ENCODE data around the gene CLRN2.
"Not testable (repeated sequence)": the region's sequence is repeated elsewhere in the genome, so short reads cannot be mapped to it uniquely, and the experiment has no call there.

The CLRN2 gene

DNA sequence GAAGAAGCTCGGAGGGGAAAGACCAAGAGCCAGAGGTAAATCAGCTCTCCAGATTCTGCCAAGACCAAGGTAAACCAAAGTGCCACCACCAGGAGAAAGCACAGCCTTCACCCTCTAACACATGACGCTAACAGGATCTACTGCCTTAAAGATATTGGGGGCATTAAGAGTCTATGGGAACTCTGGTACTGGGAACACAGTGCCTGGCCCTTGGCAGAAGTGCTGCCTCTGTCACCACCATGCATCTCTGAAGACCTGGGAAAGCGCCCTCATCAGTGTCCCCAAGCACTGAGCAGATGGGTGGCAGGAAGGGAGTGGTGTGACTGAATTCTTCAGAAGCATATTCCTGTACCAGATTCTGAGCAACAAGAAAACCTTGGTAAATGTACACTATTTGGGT is 4.4 kb upstream of the CLRN2 start:
- no peak for DNase-seq

- DNase-seq: peak; percentile 33 to 43
Observed at GRCh38 chr4:17511051-17511450, 3.9 kb upstream of the CLRN2 start.

GRCh38 chr4:17511509-17511949 is 3.4 kb upstream of the CLRN2 start:
- peak in 1 of 2 donors; percentile 75 for DNase-seq

GRCh38 chr4:17511950-17512795 is 2.8 kb upstream of the CLRN2 start, which contains the start of gene QDPR:
TSS of gene QDPR (minus strand) at chr4:17512090. CDS start at chr4:17512054, 36 bp downstream.
- DNase-seq: peak; percentile 88 to 89

DNA sequence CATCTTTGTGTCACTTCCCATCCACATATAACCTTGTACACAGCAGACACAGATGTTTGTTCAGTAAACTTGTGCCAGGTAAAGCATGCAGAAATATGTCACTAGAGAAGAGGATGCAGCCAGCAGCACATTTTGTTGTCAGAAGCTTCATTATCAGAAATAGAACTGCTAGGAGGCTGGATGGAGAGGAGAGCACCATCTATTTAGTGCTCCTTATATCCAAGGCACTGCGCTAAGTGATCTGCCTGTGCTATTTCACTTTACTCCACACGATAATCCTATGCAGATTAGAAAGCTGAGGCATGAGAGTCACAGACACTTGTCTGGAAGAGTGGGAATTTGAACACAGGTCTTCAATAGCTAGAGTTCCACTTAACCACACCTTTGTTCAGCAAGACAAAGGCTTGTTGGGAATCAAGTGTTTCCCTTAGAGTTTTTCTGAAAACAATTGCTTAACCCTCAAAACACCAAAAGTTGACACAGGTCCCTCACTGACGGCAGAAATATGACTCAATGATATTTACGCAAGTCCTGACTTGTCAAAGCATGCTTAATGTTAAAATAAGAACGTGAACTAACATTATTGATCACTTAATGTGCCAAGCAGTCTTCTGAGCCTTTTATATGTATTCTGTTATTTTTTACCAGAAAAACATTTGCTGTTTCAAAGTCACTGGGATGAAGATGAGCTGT is 1.8 kb upstream of the CLRN2 start:
- peak in 1 of 2 donors; percentile 11 for DNase-seq

- peak in 1 of 2 donors; percentile 13 for DNase-seq
Observed at GRCh38 chr4:17515445-17516407, 761 bp downstream of the CLRN2 start.

- no peak for DNase-seq
Observed at GRCh38 chr4:17516980-17517379, 2.0 kb downstream of the CLRN2 start.

DNA sequence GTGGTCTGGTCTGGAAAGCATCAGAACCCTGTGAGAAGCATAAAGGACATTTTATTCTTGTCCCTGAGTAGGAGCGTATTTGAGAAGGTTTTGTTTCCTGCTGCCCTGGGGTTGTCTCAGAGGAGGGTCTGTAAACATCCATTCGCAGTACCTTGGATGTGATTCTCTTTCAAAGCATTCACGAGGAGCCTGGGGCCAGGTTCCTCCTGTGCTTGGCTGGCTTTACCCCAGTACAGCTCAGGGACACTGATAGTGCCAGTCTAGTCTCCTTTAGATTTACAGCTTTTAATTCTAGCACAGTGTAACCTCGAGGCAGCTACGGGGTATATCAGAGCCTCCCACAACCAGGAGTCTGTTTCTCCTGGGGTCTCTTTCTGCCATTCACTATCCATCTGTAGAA is 2.7 kb downstream of the CLRN2 start:
- no peak for DNase-seq

- DNase-seq: no peak
Observed at GRCh38 chr4:17521595-17521994, 6.6 kb downstream of the CLRN2 start.

- no peak for DNase-seq
Observed at GRCh38 chr4:17523662-17524061, 8.7 kb downstream of the CLRN2 start.

DNA sequence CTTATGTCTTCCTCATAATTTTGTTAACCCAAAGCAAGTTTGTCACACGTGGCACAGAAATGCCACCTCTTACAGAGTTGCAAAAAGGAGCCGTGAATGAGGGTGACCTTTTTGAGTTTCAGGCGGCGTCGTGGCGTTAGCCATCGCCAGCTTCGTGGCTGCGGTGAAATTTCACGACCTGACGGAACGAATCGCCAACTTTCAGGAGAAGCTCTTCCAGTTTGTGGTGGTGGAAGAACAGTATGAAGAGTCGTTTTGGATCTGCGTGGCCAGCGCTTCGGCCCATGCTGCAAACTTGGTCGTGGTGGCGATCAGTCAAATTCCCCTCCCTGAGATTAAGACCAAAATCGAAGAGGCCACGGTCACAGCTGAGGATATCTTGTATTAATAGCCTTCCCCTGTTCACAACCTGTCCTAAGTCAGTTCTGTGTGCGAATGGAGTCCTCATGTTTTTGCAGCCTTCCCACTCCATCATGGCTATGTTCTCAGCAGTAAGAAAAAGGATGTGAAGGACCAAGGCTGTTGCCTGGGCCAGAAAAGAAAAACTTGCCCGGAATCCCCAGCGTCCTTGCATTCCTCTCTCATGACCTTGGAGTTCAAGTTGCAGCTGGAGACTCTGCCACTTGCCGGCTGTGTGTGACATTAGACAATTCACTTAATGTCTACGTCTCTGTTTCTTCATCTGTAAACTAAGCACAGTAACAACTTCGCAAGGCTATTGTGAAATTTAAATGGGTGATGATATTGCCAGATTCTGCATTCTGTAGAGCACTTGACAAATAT is 11.9 kb downstream of the CLRN2 start:
- DNase-seq: no peak

DNA sequence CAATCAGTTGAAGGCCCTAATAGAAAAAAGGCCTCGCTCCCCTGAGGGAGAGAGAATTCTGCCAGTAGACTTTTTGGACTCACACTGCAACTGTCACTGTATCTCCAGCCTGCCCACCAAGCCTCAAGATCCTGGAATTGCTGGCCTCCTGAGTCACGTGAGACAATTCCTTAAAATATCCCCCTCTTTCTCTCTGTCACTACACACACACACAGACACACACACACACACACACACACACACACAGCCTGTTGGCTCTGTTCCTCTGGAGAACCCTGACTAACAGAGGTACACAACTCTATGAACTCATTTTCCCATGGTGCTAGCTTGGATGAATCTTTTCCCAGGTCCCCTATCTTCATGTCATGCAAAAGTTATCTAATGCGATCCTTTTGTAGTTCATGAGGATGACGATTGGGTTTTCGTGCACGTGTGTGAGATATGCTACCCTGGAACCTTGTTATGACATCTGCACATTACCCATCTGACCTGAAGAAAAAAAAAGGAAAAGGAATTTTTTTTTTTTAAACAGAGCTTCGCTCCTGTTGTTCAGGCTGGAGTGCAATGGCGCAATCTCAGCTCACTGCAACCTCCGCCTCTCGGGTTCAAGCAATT is 13.7 kb downstream of the CLRN2 start:
- DNase-seq: no peak

GRCh38 chr4:17531538-17532285 is 16.7 kb downstream of the CLRN2 start:
- DNase-seq: no peak

DNA sequence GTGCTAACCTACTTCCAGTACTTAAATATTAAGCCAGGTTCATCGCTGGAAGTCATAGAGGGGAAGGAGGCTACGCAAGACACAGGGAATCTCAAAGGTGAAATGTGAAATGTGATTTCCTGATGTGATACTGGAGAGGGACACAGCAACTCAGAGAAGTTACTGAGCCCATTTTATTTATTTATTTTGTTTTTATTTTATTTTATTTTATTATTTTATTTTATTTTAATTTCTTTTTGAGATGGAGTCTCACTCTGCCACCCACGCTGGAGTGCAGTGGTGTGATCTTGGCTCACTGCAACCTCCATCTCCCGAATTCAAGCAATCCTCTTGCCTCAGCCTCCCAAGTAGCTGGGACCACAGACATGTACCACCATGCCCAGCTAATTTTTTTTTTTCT is 19.7 kb downstream of the CLRN2 start:
- no peak for DNase-seq

GRCh38 chr4:17535242-17535641 is 20.3 kb downstream of the CLRN2 start:
- DNase-seq: no peak

GRCh38 chr4:17535906-17536305 is 20.9 kb downstream of the CLRN2 start:
- no peak for DNase-seq

GRCh38 chr4:17537060-17537459 is 22.1 kb downstream of the CLRN2 start:
- DNase-seq: not testable (repeated sequence)

DNA sequence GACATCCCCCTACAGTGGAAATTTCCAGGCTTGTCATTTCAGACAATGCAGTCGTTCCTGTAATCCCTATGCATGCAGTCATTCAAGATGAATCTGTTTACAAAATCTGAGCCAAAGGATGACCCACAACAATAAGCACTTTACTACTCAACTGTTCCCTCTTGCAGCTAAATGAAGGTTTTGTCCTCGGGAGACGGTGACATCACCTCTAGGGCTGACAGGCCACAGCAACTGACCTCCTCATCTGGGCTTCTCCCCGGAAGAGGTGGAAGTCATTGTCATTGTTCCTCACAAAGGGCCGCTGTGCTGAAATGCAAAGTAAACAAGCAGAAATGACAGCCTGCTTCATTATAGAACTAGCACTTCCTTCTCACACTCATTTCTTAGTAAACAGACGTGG is 29.2 kb downstream of the CLRN2 start:
- peak; percentile 86 to 98 for DNase-seq

DNA sequence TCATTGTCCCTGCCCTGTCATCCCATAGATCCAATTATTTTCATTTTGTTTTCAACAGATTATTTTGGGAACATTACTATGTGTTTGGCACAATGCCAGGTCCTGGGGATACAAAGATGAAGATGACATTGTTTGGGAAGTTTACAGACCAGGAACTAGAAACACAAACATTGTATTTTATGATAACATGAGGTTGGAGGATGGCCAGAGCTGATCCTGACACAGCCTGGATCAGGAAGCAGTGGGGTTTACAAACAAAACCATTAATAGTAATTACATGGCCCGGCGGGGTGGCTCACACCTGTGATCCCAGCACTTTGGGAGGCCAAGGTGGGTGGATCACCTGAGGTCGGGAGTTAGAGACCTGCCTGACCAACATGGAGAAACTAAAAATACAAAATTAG is 29.9 kb downstream of the CLRN2 start:
- peak; percentile 21 to 83 for DNase-seq

DNA sequence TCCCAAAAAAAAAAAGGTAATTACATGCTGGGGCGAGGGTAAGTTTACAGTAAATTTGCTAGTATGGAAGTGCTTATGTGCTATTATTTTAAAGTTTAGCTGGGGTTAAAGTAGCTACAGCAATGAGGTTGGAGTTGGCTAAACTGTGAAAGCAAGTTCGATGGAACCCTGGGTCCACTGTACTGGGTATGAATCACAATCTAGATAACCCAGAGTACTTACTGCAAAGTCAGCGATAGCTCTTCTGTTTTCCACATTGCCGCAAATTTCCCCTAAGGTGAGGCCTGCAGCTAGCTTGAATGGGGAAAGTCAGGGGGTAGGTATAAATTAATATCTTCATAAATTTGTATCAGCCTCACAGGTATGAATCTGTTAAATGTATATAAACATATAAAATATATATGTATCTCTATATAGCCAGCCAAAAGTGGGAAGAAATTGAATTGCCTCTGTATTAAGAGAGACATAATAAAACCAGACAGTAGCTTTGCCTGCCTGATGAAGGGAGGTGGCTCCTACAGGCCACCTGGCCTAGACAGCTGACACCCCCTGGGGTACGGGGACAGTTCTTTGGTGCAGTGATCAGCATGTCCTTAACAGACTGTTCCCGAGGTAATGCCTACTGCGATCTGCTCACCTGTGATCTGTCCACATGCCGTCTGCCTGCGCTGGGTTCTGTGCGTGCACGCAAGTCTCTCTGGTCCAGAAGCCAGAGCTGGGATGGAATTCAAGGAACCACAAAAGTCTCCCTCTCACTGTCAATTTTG is 30.6 kb downstream of the CLRN2 start:
- no peak for DNase-seq

Measured in hippocampal formation (tissue), 2 donors.